SU-DHL-6 (cell line): ENCODE measurements around the gene SYCP3.

Experiments used
- EZH2phosphoT487 ChIP-seq: fragments of 200-600 bp; sonication (generic), shearing (Covaris generic); conservative IDR thresholded peaks from 2 replicates; pipeline ENCODE4 v1.6.1; 2018; ENCODE audit warnings: mild to moderate bottlenecking, antibody characterized with exemption, low read length, moderate library complexity, mixed read lengths
- TF ChIP-seq, protein P1 (sequence below): fragments of 200-600 bp; sonication (generic); IDR thresholded peaks from one replicate; pipeline ENCODE4 v1.5.1; 2017; ENCODE audit warnings: antibody characterized with exemption, mild to moderate bottlenecking, low read length, moderate library complexity; ENCODE audit not compliant: insufficient read depth, poor library complexity, severe bottlenecking

DNA sequence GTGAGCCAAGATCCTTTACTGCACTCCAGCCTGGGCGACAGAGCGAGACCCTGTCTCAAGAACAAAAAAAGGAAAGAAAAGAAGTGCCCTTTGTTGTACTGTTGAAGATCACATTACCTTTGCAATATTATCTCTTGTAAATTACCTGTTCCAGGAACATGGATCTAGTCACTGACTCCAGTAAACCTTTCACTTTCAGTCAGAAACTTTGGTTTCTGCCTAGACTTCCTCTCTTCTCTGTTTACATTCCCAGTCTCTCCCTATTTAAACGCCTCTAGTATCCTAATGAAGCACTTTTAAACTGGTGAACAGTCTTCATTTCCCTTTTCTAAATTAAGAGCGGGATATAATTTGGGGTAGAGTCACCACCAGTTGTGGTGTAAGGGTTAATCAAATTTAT, 29.0 kb downstream of the SYCP3 start:
- TF ChIP-seq, protein P1, sequence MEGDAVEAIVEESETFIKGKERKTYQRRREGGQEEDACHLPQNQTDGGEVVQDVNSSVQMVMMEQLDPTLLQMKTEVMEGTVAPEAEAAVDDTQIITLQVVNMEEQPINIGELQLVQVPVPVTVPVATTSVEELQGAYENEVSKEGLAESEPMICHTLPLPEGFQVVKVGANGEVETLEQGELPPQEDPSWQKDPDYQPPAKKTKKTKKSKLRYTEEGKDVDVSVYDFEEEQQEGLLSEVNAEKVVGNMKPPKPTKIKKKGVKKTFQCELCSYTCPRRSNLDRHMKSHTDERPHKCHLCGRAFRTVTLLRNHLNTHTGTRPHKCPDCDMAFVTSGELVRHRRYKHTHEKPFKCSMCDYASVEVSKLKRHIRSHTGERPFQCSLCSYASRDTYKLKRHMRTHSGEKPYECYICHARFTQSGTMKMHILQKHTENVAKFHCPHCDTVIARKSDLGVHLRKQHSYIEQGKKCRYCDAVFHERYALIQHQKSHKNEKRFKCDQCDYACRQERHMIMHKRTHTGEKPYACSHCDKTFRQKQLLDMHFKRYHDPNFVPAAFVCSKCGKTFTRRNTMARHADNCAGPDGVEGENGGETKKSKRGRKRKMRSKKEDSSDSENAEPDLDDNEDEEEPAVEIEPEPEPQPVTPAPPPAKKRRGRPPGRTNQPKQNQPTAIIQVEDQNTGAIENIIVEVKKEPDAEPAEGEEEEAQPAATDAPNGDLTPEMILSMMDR, result no peak
- TF ChIP-seq EZH2phosphoT487, result no peak
